ENCODE results near the gene FAM216B.
"Not testable (repeated sequence)": the region's sequence is repeated elsewhere in the genome, so short reads cannot be mapped to it uniquely, and the experiment has no call there.

FAM216B gene

DNA sequence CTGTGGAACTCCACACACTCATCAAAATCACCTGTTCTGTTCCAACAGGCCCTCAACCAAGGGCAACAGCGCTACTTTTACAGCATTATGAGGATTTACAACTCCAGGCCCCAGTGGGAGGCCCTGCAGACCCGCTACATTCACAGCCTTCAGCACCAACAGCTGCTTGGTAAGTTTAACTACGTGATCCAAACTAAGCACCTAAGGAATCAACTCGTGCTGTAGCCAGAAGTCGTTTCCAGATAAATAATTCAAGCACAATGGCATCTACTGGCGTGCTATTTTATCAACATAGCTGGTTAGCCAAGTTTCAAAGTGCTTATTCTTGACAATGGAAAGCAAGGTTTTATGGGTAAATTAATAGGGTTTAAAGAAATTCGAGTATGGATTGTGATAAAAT is 5.3 kb downstream of the FAM216B start:
- DNase-seq = no peak

DNA sequence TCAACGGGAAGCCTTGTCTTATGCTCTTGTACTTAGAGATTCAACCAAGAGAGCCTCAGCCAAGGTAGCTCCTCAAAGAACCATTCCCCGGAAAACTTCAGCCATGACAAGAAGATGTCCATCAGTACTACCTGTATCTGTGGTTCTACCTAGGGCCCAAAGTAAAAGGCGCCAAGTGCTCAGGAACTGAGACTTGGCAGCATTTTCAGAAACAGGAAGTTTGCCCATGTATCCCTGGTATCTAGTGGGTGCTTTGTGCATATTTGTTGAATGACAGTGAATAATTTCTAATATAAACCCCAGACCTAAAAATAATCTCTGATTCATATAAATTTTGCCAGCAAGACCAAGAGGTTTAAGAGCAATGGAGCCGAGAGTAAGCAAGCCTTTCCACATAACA is 7.2 kb downstream of the FAM216B start:
- DNase-seq = no peak

DNA sequence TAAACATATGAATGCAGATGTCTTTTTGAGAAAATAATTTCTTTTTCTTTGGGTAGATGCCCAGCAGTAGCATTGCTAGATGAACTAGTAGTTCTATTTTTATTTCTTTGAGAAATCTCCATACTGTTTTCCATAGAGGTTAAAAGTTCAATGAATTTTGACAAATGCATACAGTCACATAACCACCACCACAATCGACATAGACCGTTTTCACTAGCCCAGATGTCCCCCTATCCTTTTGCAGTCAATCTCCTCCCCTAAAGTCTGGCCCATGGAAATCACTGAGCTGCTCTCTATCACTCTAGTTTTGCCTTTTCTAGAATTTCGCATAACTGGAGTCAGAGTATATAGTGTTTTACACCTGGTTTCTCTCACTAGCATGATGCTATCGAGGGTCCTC is 10.8 kb downstream of the FAM216B start:
- no peak for DNase-seq

DNA sequence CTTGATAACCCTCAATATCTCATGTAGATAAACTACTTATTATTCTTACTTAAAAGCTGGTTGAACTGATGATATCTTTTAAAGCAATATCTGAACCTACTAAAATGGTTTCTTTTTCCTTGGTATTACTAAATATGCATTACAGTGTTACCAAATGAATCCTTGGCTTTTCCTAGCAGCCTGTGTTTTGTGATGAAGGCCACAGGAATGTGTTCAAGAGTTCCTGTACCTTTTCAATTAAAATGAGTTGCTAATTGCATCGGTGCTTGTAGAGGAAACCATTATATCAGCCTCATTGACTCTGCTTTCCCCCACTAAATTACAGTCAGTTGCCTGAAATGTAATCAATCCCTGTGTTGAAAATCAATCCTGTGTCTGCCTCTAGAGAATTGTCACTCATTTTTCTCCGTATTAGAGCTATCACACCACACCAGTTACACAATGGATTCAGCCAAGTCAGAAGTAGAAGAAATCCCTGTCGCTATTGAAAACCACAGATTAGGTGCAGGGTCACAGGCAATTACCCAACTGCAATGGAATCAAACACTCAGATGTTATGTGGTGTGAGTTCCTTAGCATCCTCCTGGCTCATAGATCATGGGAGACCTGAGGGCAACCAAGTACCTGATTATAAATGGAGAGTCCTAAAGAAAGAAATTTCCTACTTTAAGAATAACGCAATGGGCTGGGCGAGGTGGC is 13.3 kb downstream of the FAM216B start:
- DNase-seq = no peak

DNA sequence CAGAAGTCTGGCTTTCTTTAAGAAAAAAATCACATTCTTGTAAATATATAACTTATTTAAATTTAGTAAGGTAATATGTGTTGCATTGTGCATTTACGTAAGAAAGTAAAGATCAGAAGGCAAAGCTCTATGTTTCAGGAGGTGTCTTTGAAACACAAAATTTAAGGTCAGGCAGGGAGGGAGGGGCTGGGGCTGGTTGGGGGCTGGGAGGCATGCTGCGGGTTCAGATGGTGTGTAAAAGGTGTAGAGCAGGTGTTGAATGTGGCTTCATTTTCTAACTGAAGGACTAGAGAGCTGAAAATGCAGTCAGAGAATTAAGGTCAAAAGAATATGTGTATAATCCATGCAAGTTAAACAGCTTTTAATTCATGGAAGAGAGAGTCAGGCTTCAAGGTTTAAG is 14.3 kb downstream of the FAM216B start:
- no peak for DNase-seq

DNA sequence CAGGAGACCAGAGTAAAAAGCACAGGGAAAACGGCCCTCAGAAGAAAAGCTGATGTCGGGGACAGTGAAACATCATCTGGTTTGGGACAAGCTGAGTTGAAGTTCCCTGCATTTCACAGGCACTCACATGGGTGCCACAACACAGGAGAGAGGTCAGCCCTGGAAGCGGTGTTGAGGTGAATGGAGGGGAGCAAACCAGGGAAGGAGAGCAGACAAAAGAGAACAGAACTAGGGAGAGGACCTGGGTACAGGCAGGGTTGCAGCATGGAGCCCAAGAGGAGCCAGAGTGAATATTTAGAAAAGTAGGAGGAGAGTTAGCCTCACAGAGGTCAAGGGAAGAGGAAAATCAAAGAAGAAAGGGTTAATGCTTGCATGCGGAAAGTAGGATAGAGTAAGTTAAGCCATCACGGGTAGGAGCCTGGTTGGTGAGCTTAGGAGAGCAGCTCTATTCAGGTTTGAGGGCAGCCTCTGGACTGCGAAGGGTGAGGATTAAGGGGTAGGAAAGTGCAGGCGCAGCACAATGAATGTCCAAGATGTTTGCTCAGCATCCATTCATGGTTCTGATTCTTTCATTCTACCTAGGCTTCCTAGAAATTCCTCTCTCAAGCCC is 15.5 kb downstream of the FAM216B start:
- DNase-seq = no peak

DNA sequence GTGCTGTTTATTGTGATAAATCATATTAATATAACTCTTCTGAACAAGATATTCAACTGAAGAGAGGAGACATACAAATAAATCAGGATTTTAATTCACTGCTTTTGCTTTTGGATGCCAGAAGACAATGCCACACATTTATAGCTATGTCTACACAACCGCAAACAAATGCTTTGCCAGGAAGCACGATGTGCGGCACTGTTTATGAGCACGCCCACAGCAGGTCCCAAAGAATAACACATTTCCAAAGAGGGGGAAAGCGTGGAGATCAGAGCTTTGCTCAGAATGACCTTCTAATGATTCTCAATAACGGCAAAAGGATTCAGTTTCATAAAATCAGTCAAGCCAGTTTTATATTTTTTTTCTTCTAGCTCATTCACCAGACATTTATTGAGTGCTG is 16.7 kb downstream of the FAM216B start:
- DNase-seq = no peak

DNA sequence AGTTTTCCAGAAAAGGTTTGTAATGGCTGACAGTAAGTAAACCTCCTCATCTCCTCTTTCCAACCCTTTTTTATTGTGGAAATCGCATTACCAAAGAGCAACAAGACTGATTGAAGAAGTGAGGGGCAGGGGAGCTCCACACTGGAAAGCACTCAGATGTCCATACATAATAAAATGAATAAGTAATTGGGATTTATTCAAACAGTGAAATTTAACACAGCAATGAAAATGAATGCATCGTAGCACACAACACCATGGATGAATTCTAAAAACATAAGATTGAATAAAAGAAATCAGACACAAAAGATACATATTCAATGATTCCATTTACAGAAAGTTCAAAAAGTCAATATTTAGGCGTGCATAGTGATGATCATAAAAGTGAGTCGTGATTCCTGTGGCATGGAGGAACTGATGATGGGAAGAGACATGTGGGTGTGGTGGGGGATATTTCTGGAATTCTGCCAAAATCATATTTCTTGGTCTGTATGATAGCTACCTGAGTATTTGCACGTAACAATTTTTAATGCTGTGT is 18.8 kb downstream of the FAM216B start:
- no peak for DNase-seq

DNA sequence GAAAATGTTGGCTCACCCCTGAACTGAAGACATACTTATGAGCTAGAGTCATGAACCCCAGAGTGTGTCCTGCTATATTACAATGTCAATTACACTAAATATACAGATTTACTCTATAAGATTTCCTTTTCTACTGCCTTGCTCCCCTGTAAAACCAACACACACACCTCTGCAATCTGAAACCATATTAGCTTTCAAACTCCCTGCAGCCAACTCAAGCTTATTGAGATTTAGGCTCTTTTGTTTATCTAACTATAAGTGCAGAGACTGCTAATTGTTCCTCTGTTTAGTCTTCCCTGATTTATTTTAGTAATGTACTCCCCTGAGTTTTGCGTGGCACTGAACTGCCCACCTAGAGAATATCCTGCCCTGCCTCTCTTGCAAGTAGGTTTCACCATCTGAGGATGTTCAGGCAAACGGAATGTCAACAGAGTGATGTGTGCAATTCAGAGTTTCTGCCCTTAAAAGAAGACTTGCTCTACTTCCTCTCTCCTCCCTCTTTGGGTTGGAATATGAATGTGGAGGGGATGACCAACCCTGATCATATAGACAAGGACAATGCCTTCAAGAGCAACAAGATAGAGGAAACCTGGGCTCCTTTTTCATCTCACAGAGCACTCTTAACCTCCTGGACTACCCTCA is 22.3 kb downstream of the FAM216B start:
- no peak for DNase-seq

DNA sequence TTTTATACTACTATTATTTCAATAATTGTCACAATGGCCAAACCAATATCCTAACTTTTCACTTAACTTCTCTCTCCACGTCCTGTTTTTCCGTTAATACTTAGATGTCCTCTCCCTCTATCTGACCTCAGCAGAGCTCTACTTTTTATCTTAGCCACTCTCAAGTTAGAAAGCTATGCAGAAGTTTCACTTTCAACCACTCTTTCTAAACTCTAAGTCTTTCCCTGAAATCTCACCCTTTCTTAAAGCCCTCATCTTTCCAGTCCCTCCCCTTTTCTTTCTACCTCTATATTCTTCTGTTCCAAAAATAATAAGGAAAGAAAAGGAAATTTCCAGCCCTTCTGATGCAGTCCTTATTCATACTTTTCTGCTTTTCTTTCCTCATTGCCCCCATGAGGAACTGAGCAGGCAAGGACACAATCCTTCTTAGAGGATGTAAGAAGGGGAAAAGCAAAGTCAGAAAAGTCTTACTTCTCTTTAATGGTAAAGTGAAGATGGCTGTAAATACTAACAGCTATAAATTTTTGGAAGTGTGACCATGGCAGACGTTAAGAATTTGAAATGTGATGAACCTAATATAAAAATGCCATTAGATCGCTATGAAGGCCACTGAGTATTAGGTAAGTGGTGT is 23.0 kb downstream of the FAM216B start:
- no peak for DNase-seq

DNA sequence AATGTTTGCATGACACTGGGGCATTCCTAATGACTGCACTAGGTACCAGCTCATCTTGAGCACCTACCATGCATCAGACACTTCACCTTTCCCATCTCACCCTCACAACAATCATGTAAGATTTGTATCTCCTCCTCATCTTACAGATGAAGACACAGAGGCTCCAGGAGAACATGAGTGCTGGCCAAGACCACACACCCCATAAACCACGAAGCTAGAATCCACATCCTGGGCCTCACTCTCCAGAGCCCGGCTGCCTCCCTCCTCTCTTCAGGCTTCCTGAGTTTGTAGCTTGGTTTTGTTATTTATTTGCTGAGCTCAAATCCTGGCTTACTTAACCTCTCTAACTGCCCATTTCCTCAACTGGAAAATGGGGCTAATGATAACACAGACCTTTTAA is 25.9 kb downstream of the FAM216B start:
- DNase-seq = peak; percentile 28 to 34

DNA sequence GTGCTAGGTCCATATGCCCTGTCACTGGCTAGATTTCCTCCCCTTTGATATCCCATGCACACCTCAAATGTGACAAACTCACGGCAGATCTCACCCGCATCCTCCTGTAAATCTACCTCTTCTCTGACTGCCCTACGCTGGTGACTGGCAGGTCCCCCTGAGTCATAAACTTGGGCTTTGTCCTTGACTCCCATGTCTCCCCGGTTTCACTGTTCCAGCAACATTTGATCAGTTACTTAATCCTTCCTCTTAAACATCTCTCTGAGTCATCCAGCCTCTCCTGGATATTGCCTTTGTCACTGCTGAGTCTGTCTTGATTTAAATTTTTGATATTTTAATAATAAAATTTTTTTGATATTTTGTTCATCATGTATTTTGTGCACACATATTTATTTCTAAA is 26.5 kb downstream of the FAM216B start:
- DNase-seq = peak in 1 of 2 experiments; percentile 11

DNA sequence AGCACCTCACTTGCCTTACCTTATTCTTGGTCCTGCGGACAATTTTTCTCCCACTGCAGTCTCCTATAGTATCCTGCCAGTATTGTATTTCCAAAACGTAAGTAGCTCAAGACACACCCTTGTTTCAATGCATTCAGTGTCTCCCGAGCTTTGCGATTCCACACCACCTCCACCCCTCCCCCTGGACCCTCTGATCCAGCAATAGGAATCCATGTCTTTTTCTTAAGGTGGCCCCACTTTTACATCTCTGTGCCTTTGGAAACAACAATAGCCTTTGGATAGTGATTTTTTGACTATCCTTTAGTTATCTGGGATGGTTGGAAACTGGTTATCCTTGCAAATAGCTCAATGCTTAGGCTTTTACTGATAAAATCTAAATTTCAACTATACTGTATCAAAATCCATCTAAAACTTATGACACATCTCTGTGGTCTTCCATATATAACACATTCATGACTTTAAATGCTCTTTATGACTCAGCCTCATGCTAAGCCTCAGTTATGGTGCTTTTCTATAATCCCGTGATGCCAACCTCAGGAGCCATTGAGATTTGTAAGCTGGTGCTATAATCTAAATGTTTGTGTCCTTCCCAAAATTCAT is 27.1 kb downstream of the FAM216B start:
- no peak for DNase-seq

DNA sequence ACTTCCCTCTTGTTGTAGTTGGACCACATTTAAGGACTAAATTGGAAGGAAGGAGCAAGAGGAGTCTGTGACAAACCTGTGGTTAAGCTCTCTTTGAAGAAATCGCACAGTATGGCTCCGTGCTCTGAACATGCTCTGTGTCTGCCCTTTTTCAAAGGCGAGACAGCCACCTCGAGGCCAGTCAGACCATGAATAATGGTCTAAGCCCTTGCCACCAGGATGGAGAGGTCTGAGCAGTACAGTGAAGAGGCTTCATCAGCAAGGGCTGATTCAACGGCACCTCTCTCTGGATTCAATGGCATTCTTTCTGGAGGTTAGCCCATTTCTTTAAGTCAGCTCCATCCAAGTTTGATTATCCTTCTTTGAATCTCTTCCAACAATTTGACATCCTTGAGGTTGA is 30.9 kb downstream of the FAM216B start:
- DNase-seq = no peak

DNA sequence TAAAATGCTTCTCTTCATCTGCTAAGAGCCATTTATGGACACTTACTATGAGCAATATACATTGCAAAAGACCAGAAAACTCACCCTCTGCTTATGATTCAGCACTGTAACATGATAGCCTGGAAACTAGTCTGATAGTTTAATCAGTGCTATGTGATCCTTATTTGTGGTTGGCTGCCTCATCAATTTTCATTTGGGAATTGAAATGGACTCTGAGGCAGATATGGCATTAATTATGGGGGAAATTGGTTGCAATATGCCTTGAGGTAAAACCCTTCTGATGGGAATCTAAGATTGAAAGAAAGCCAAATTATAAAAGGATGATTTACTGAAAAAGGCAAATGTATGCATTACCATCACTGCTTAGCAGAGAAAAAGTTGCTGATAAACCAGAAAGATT is 33.5 kb downstream of the FAM216B start:
- DNase-seq = no peak

DNA sequence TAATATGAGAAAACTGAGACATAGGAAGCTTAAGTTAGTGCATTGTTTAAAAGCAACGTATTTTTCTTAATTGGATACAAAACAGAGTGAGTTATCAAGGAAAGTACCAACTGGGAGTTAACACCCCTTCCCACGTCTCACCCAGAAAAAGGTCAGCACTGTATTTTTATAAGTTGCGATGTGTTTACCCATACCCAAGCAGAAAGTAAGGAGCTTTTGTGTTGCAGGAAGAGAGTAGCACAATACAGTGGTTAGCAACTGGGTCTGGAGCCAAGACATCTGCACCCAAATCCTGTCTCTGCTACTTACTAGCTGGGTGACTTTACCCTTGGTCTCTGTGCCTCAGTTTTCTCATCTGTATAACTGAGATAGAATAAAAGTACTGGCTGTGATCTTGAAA is 34.3 kb downstream of the FAM216B start:
- DNase-seq = no peak

DNA sequence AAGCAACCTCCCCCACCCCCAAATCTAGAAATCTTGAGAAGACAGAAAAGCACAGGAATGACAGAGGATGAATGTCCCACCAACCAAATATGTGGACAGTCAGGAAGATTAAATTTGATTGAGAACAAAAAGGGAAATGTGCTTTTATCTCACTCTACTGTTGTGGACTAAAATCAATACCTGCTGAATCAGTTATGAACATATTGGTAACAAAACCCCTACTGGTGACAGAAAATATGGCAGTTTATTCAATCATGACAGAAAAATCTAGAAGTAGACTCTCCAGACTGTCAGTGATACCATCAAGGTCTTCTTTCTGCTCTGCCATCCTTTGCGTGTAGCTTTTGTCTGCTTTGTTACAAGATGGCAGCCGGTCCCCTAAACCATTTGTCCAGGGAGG is 35.2 kb downstream of the FAM216B start:
- DNase-seq = no peak

DNA sequence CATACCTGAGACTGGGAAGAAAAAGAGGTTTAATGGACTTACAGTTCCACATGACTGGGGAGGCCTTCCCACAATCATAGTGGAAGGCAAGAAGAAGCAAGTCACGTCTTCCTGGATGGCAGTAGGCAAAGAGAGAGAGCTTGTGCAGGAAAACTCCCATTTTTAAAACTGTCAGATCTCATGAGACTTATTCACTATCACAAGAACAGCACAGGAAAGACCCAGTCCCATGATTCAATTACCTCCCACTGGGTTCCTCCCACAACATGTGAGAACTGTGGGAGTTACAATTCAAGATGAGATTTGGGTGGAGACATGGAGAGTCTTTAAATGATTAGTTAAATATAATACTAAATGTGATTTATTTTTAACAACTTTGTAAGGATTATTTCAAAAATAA is 38.3 kb downstream of the FAM216B start:
- DNase-seq = not testable (repeated sequence)

DNA sequence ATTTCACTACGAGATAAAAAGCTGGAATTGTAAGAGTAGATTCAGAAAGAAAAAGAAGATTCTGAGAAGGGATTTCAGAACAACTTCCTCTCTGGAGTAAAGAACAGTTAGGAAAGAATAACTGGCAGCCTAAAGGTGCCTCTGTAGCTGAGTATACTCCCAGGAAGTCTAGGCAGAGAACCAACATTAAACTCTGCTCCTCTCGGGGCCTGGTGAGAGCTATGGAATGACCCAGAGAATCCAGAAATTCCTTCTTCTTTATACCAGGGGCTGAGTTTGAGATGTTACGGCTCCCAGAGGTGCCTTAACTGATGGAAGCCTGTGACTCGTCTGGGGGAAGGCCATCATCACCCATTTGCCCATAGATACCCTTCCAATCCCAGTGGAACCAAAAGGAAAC is 39.1 kb downstream of the FAM216B start:
- DNase-seq = no peak

DNA sequence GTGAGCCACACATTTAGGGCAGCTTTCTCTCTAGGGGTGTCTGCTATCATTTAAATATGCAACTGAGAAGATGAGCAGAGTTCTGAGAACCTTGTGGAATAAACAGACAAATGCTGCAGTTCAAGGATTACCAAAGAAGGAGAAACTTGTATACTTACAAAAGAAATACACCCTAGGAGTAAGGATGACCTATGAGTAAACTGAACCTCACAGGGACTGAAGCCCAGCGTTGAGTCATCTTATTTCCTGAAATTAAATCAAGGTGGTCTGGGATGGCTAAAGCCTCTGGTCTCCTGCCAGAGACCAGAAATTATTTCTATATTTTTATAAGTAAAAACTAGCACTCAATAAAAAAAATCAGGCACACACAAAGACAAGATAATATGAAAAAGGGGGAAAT is 40.1 kb downstream of the FAM216B start:
- no peak for DNase-seq

DNA sequence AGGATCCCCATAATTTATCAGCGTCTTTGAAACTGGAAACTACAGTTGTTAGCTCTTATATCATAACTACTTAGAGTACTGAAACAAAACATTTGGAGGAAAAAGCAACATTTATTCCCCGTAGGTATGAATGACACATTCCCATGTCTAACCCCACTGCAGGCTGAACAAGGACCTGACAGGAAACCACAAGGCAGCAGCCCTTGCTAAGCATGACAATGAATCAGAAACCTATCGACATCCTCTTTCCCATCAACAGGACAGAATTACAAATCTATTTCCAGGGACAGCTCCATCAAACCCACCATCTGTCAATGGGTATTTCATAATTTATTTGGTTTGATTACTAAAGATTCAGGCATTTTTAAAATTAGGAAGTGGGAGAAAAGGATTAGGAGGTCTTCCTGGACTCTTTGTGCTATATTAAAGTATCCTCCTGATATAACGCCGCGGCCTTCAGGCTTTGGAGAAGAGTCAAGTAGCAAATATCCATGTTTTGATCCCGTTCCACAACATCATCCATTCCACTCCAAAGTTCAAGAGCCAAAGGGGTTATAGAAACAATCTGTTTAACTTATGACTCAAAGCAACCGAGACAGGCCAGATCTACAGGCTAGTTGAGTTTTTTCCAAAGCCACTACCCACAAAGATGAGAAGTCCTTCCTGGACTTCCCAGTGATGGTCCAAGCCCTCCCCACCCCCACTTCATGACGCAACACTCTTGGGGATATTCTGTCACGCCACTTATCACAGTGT is 51.1 kb downstream of the FAM216B start:
- peak; percentile 49 to 69 for DNase-seq

DNA sequence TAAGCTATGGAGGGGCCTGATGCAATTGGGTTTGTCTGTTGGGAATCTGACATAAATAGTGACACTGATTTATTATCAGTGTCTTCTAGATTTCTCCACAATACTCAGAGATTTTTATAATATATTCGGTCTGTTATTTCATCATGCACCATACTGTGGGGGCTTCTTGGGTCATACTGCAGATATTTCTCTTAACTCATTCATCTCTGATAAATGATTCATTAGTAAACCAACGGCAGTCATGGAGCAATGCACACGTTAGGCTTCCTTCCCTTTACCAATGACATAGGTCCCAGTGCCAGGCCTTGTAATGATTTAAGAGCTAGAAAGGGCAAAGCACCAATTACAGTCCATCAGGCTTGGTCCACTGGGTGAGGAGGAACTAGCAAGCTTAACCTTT is 53.6 kb downstream of the FAM216B start:
- DNase-seq = no peak

Measured in Kasumi-1 (cell line).